AG09319 (cell line): ENCODE results near the gene UBE2O.

Source experiments
- DNase-seq: peaks from one replicate; pipeline ENCODE4 v3.0.0-alpha.2; 2010; ENCODE audit warnings: low read depth; ENCODE audit errors: extremely low read depth
- TF ChIP-seq, protein P1 (sequence below): IDR thresholded peaks from 2 replicates; pipeline ENCODE4 v1.5.1; 2011; ENCODE audit warnings: low read depth, mild to moderate bottlenecking, inconsistent platforms, low read length, moderate library complexity

Gene UBE2O

DNA sequence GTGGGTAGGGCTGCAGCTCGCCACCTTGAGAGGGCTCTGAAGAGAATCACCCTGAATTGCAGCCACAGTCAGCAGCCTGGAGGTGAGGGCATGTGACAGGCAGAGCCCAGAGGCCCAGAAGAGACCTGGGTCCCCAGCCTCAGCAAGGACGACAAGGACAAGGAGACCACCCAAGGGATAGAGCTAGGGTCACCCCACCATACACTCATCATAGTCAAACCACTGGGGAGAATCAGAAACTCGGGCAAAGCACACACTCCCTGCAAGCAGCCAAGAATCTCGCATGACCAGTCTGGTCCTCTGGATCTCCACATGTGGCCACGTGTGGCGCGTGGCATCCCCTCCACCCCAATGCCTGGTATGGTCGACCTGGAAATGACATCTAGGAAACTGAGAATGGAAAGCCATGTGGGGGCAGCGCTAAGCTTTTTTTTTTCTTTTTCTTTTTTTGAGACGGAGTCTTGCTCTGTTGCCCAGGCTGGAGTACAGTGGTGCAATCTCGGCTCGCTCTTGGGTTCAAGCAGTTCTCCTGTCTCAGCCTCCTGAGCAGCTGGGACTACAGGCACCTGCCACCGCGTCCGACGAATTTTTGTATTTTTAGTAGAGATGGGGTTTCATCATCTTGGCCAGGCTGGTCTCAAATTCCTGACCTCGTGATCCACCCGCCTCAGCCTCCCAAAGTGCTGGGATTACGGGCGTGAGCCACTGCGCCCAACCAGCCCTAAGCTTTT is 73.1 kb downstream of the UBE2O start:
- no peak for DNase-seq

DNA sequence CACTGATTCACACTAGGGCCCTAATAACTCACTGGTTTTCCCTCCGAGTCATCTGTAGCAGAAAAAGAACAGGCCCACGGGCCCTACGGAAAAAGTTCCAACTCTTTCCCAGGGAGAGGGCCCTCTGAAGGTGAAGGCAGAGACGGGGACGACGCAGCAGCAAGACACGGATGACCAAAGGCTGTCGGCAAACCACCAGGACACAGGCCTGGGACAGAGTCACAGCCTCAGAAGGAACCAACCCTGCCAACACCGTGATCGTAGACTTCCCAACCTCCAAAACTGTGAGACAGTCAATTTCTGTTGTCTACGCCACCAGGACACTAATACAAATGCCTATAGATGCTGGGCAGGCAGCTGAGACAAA is 73.7 kb downstream of the UBE2O start:
- TF ChIP-seq, protein P1, sequence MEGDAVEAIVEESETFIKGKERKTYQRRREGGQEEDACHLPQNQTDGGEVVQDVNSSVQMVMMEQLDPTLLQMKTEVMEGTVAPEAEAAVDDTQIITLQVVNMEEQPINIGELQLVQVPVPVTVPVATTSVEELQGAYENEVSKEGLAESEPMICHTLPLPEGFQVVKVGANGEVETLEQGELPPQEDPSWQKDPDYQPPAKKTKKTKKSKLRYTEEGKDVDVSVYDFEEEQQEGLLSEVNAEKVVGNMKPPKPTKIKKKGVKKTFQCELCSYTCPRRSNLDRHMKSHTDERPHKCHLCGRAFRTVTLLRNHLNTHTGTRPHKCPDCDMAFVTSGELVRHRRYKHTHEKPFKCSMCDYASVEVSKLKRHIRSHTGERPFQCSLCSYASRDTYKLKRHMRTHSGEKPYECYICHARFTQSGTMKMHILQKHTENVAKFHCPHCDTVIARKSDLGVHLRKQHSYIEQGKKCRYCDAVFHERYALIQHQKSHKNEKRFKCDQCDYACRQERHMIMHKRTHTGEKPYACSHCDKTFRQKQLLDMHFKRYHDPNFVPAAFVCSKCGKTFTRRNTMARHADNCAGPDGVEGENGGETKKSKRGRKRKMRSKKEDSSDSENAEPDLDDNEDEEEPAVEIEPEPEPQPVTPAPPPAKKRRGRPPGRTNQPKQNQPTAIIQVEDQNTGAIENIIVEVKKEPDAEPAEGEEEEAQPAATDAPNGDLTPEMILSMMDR, result no peak
- no peak for DNase-seq

More for the DNA sequence above, 73.1 kb downstream of the UBE2O start:
- TF ChIP-seq, protein P1, result no peak

DNA sequence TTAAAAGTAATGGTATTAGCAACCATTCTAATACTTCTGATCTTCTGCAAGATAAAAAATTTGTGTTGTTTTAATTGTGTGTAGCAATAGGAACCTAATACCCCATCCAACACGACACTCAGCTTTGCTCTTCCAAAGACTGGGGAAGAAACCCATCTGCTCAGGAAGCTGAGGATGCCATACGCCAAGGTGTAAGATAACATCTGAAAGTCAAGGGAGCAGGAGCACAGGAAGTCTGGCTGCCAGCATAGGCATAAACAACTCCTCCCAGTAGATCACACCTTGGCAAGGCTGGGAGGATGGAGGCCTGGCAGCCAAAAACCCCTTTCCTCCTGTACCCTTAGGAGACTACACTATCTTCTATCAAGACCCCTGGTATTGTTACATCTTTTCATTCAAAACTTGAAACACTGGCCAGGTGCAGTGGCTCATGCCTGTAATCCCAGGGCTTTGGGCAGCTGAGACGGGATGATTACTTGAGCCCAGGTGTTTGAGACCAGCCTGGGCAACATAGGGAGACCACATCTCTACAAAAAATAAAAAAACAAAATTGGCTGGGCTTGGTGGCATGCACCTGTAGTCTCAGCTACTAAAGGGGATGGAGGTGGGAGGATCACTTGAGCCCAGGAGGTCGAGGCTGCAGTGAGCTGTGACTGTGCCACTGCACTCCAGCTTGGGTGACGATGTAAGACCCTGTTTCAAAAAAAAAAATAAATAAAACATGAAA is 74.2 kb downstream of the UBE2O start:
- TF ChIP-seq, protein P1, result no peak
- no peak for DNase-seq

DNA sequence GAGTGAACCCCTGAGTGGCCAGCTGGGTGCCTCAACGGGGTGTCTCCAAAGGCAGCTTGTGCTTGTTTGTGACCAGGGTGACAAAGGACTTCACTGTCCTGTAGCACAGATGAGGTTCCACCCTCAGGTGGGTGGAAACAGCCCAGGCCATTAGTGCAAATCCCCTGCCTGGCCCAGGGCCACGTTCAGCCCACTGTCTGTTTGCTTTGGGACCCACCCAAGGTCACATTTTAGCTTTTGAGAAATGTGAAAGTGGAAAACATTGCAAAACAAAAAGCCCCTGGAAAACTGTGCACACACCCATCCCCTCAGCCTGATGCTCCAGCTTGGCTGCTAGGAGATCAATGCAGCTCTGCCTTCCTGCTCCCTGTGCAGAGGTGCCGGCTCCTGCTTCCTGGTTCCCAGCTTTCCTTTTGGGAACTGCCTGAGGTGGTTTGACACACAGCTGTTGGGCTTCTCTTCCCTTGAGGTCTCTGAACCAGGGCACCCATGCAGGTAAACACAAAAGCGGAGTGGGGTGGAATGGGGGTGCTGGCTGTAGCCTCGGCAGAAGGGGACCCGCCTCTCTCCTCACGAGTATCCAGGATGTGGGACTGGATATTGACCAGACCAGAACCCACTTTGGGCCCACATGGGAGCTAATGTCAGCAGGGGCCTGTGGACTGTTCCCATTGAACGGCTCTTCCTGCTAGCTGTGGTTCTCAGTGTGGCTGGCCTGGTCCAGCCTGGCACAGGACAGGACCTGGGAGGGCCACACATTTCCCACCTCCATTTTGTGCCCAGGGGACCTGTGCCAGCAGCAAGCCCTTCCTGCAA is 76.4 kb downstream of the UBE2O start:
- no peak for DNase-seq
- TF ChIP-seq, protein P1, result no peak

DNA sequence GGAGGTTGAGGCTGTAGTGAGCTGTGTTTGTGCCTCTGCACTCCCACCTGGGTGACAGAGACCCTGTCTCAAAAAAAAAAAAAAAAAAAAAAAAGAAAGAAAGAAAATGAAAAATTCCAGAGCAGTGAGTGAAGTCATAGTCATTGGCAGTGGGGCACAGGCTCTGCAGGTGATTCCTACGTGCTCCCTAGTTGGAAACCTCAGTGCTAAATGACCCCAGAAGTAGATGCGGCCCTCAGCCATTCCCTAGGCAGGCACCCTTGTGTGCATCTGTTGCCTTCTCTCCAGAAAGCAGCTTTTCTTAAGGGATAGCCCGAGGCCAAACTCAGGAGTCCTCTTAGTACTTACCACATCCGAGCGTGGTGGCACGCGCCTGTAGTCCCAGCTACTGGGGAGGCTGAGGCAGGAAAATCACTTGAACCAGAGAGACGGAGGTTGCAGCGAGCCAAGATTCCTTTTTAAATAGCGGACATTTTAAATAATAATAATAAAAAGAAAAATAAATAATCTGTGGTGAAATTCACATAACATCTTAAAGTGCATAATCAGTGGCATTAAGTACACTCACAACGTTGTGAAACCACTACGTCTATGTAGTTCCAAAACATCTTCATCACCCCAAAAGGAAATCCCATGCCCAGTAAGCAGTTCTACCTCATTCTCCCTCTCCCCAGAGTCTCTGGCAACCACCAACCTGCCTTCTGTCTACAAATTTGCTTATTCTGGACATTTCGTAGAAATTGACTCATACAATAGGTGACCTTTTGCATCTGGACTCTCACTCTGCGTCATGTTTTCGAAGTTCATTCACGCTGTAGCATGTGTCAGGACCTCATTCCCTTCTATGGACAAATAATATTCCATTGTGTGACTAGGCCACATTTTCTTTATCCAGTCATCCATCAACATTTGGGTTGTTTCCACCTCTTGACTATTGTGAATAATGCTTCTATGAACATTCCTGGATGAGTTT is 81.0 kb downstream of the UBE2O start:
- TF ChIP-seq, protein P1, result no peak
- peak; percentile 74 for DNase-seq

DNA sequence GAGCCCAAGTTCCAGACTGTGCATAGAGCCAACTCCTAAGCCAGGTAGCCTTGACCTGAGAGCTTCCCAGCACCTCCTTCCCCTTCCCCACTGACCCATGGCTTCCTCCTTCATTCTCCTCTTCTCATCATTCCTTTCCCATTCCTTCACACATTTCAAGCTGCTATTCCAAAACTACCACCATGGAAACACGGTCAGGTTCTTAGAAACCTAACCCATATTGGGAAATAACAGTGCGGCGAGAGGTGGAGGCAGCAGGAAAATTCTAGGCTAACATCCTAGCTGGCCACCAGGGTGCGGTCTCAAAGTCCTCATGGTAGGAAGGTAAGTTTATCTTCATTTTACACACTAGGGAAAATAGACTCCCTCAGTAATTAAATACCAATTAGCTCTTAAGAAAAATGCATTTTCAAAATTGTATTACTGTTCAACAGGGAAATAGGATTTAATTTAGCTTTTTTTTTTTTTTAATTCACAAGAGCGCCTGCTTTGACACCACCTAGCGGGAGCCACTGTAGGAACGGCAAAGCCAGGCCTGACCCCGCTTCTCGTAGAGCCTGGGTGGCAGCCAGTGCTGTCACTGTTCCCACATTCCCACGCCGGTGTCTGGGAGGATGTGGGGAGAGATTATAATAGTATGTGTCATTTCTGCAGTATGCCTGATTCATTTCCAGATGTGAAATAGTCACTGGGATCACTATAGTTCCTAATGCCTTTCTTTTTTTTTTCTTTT is 82.5 kb downstream of the UBE2O start:
- TF ChIP-seq, protein P1, result peak; percentile 53

More for the DNA sequence above, 82.5 kb downstream of the UBE2O start:
- peak; percentile 81 for DNase-seq
